OCI-LY1 (cell line): ENCODE data around the gene TRPM3.

ENCODE experiments used
- H2AFZ ChIP-seq: fragments of 200-600 bp; sonication (generic), shearing (Covaris generic); 2 replicates; pipeline ENCODE4 v1.6.0; 2014; ENCODE audit warnings: antibody characterized with exemption, mild to moderate bottlenecking, low read length
- H3F3A ChIP-seq: fragments of 200-600 bp; sonication (generic), shearing (Covaris generic); 2 replicates; pipeline ENCODE4 v1.6.0; 2014; ENCODE audit warnings: mild to moderate bottlenecking, antibody characterized with exemption, low read length, moderate library complexity; ENCODE audit not compliant: insufficient read depth
- H3K27ac ChIP-seq: fragments of 200-600 bp; sonication (generic); 2 replicates; pipeline ENCODE4 v1.5.1; 2014; ENCODE audit warnings: low read length, mixed run types, mild to moderate bottlenecking, low read depth; ENCODE audit not compliant: poor library complexity, severe bottlenecking
- H3K27me3 ChIP-seq: fragments of 200-600 bp; sonication (generic); 2 replicates; pipeline ENCODE4 v1.6.0; 2014; ENCODE audit warnings: antibody characterized with exemption, mild to moderate bottlenecking, low read length, moderate library complexity; ENCODE audit not compliant: insufficient read depth
- H3K36me3 ChIP-seq: fragments of 200-600 bp; sonication (generic); 2 replicates; pipeline ENCODE4 v1.6.1; 2014; ENCODE audit warnings: mild to moderate bottlenecking, antibody characterized with exemption, low read length, moderate library complexity, mixed read lengths; ENCODE audit not compliant: insufficient read depth
- H3K4me1 ChIP-seq: fragments of 200-600 bp; sonication (generic); 2 replicates; pipeline ENCODE4 v1.5.1; 2014; ENCODE audit warnings: mild to moderate bottlenecking, low read length, moderate library complexity; ENCODE audit not compliant: insufficient read depth, severe bottlenecking
- H3K4me2 ChIP-seq: fragments of 200-600 bp; sonication (generic), shearing (Covaris generic); 2 replicates; pipeline ENCODE4 v1.6.1; 2014; ENCODE audit warnings: low read length
- H3K4me3 ChIP-seq: fragments of 200-600 bp; sonication (generic); 2 replicates; pipeline ENCODE4 v1.5.1; 2014; ENCODE audit warnings: low read length, low read depth, mild to moderate bottlenecking, mixed read lengths; ENCODE audit not compliant: poor library complexity, severe bottlenecking
- H3K79me2 ChIP-seq: fragments of 200-600 bp; shearing (Covaris generic); 2 replicates; pipeline ENCODE4 v1.6.1; 2016; ENCODE audit warnings: mixed run types, low read length, mixed read lengths; ENCODE audit not compliant: insufficient read depth
- H3K9ac ChIP-seq: fragments of 200-600 bp; sonication (generic), shearing (Covaris generic); 2 replicates; pipeline ENCODE4 v1.6.1; 2014; ENCODE audit warnings: mild to moderate bottlenecking, low read length, mixed read lengths
- H3K9me2 ChIP-seq: fragments of 200-600 bp; sonication (generic), shearing (Covaris generic); 2 replicates; pipeline ENCODE4 v1.6.1; 2014; ENCODE audit warnings: low read depth, mild to moderate bottlenecking, low read length, mixed read lengths
- H3K9me3 ChIP-seq: fragments of 200-600 bp; shearing (Covaris generic); 2 replicates; pipeline ENCODE4 v1.6.1; 2014; ENCODE audit warnings: low read length, mixed read lengths
- H4K20me1 ChIP-seq: fragments of 200-600 bp; sonication (generic), shearing (Covaris generic); 2 replicates; pipeline ENCODE4 v1.6.0; 2016; ENCODE audit warnings: mild to moderate bottlenecking, low read length; ENCODE audit not compliant: insufficient read depth
- EZH2 ChIP-seq: fragments of 200-600 bp; sonication (generic), shearing (Covaris generic); IDR thresholded peaks from 2 replicates; pipeline ENCODE4 v1.8.0; 2017; ENCODE audit warnings: borderline replicate concordance, mixed run types, mild to moderate bottlenecking, antibody characterized with exemption, low read length, moderate library complexity, mixed read lengths
- TF ChIP-seq, protein P1 (sequence below): fragments of 200-600 bp; sonication (generic), shearing (Covaris generic); IDR thresholded peaks from 2 replicates; pipeline ENCODE4 v1.5.1; 2017; ENCODE audit warnings: mild to moderate bottlenecking, antibody characterized with exemption, low read length, moderate library complexity, mixed read lengths

The TRPM3 gene

DNA sequence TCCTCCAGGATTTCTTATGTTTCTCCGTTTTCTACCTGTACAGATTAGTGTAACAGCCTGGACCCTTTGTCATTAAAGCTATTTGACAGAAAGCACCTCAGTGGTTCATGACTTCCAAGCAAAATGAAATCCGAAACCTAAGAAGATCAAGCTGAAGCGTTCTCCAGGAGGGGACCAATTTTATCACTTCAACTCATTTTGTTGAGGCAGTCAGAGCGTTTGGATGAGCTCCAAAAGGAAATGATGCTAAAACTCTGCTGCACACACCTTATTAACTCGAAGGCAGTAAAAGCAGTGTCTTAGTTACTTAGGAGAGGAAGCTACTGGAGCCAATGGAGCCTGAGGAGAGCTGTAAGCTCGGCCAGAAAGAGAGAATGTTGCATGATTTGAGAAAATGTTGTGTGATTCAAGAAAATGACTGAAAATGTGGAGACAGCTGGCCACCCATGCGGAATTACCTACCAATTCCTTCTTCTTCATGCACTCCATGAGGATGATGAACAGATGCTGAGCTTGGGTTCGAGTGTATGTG lies 360.2 kb downstream of the TRPM3 start:
- Histone ChIP-seq H3K9me3 (no peaks in the 10 kb centered on the region), H4K20me1 (no peaks in the 10 kb centered on the region), H2AFZ (no peak overlapping the region), H3F3A (no peaks in the 10 kb centered on the region), H3K4me1 (no peaks in the 10 kb centered on the region), H3K9ac (no peak overlapping the region), H3K4me2 (no peak overlapping the region), H3K27me3 (no peaks in the 10 kb centered on the region), H3K27ac (no peak overlapping the region), H3K79me2 (no peaks in the 10 kb centered on the region), H3K36me3 (no peaks in the 10 kb centered on the region), H3K4me3 (no peak overlapping the region), H3K9me2 (no peaks in the 10 kb centered on the region)
- TF ChIP-seq, protein P1, sequence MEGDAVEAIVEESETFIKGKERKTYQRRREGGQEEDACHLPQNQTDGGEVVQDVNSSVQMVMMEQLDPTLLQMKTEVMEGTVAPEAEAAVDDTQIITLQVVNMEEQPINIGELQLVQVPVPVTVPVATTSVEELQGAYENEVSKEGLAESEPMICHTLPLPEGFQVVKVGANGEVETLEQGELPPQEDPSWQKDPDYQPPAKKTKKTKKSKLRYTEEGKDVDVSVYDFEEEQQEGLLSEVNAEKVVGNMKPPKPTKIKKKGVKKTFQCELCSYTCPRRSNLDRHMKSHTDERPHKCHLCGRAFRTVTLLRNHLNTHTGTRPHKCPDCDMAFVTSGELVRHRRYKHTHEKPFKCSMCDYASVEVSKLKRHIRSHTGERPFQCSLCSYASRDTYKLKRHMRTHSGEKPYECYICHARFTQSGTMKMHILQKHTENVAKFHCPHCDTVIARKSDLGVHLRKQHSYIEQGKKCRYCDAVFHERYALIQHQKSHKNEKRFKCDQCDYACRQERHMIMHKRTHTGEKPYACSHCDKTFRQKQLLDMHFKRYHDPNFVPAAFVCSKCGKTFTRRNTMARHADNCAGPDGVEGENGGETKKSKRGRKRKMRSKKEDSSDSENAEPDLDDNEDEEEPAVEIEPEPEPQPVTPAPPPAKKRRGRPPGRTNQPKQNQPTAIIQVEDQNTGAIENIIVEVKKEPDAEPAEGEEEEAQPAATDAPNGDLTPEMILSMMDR = no peak
- TF ChIP-seq EZH2 = no peak

DNA sequence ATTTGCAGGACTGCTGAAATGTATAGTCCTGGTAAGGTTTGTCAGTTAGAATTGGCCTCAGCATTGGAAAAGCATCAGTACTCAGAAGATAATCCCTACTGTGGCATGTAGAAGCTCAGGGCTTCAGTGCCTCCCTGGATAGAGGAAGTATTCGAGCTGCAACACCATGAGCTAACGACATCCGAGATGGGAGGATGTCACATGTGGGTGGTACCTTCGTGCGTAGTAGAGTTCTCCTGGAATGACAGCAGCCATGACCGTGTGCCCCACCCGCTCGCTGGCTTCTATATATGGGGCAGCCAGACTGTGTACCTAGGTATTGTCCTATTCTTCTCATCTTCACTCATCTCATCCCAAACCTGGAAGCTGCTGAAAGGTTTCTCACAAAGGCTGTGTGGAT lies 361.2 kb downstream of the TRPM3 start:
- Histone ChIP-seq H3K4me3 (no peak overlapping the region), H3K4me2 (no peak overlapping the region), H3K9ac (no peak overlapping the region), H3K27me3 (no peaks in the 10 kb centered on the region), H3K79me2 (no peaks in the 10 kb centered on the region), H3F3A (no peaks in the 10 kb centered on the region), H2AFZ (no peak overlapping the region), H3K27ac (no peak overlapping the region), H3K9me3 (no peaks in the 10 kb centered on the region), H4K20me1 (no peaks in the 10 kb centered on the region), H3K36me3 (no peaks in the 10 kb centered on the region), H3K9me2 (no peaks in the 10 kb centered on the region), H3K4me1 (no peaks in the 10 kb centered on the region)
- TF ChIP-seq EZH2 = no peak
- TF ChIP-seq, protein P1 = no peak

GRCh38 chr9:70753311-70753710 lies 368.1 kb downstream of the TRPM3 start:
- H3K9me3 ChIP-seq = no peaks in the 10 kb centered on the region
- no peaks in the 10 kb centered on the region for H3K9me2 ChIP-seq
- no peak overlapping the region for H2AFZ ChIP-seq
- H3K79me2 ChIP-seq = no peaks in the 10 kb centered on the region
- no peak overlapping the region for H3K4me2 ChIP-seq
- no peaks in the 10 kb centered on the region for H3K4me1 ChIP-seq
- no peaks in the 10 kb centered on the region for H3K36me3 ChIP-seq
- H3K27me3 ChIP-seq = no peaks in the 10 kb centered on the region
- H3K9ac ChIP-seq = no peak overlapping the region
- no peak for TF ChIP-seq EZH2
- no peaks in the 10 kb centered on the region for H3F3A ChIP-seq
- H3K4me3 ChIP-seq = no peak overlapping the region
- no peak overlapping the region for H3K27ac ChIP-seq
- H4K20me1 ChIP-seq = no peaks in the 10 kb centered on the region

DNA sequence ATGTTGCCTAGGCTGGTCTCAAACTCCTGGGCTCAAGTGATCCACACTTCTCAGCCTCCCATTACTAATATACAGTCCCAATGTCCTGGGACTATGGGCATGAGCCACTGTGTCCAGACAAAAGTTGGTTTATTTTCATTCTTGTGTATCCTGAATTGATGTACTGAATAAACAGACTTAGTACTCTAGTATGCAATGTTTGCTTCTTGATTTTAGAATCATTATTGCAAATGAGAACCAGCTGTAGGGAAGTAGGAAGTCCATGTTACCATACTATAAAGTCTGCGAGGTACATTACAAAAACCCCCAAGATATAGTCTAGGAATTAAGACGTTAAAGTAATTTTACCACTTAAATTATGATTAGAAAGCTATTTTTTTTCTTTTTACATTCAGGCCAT lies 372.4 kb downstream of the TRPM3 start:
- TF ChIP-seq, protein P1 = no peak
- no peak for TF ChIP-seq EZH2
- Histone ChIP-seq H3K4me1 (no peaks in the 10 kb centered on the region), H3K9ac (no peak overlapping the region), H3K4me2 (no peak overlapping the region), H3K27me3 (no peaks in the 10 kb centered on the region), H3K79me2 (no peaks in the 10 kb centered on the region), H3K9me2 (no peaks in the 10 kb centered on the region), H3K4me3 (no peak overlapping the region), H4K20me1 (no peaks in the 10 kb centered on the region), H3K36me3 (no peaks in the 10 kb centered on the region), H3K27ac (no peak overlapping the region), H2AFZ (no peak overlapping the region), H3K9me3 (no peaks in the 10 kb centered on the region), H3F3A (no peaks in the 10 kb centered on the region)
